Measurements from ENCODE around the gene SLC9A9.

Gene SLC9A9

GRCh38 chr3:143295201-143296080, 552.8 kb downstream of the SLC9A9 start:
- TF ChIP-seq, protein P1, sequence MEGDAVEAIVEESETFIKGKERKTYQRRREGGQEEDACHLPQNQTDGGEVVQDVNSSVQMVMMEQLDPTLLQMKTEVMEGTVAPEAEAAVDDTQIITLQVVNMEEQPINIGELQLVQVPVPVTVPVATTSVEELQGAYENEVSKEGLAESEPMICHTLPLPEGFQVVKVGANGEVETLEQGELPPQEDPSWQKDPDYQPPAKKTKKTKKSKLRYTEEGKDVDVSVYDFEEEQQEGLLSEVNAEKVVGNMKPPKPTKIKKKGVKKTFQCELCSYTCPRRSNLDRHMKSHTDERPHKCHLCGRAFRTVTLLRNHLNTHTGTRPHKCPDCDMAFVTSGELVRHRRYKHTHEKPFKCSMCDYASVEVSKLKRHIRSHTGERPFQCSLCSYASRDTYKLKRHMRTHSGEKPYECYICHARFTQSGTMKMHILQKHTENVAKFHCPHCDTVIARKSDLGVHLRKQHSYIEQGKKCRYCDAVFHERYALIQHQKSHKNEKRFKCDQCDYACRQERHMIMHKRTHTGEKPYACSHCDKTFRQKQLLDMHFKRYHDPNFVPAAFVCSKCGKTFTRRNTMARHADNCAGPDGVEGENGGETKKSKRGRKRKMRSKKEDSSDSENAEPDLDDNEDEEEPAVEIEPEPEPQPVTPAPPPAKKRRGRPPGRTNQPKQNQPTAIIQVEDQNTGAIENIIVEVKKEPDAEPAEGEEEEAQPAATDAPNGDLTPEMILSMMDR (conservative IDR thresholded peaks at IDR 0.05; ENCODE audit: low read depth, low read length) = no peak
- DNase-seq (ENCODE audit: low read depth) = no peak
- no peak overlapping the region for H3K4me3 ChIP-seq (ENCODE audit: low read depth, low read length)

GRCh38 chr3:143294188-143294587, 554.1 kb downstream of the SLC9A9 start:
- TF ChIP-seq, protein P1 (conservative IDR thresholded peaks at IDR 0.05; ENCODE audit: low read depth, low read length) = no peak
- no peak for DNase-seq (ENCODE audit: low read depth)

GRCh38 chr3:143291836-143292447, 556.3 kb downstream of the SLC9A9 start:
- TF ChIP-seq, protein P1 (conservative IDR thresholded peaks at IDR 0.05; ENCODE audit: low read depth, low read length) = no peak
- no peak overlapping the region for H3K4me3 ChIP-seq (ENCODE audit: low read depth, low read length)
- peak; percentile 11 for DNase-seq (ENCODE audit: low read depth)

More at GRCh38 chr3:143294188-143294587, 554.1 kb downstream of the SLC9A9 start:
- no peak overlapping the region for H3K4me3 ChIP-seq (ENCODE audit: low read depth, low read length)

- TF ChIP-seq, protein P1 (conservative IDR thresholded peaks at IDR 0.05; ENCODE audit: low read depth, low read length) = no peak
- H3K4me3 ChIP-seq (ENCODE audit: low read depth, low read length) = no peak overlapping the region
Observed at GRCh38 chr3:143288944-143289343, 559.3 kb downstream of the SLC9A9 start.

DNA sequence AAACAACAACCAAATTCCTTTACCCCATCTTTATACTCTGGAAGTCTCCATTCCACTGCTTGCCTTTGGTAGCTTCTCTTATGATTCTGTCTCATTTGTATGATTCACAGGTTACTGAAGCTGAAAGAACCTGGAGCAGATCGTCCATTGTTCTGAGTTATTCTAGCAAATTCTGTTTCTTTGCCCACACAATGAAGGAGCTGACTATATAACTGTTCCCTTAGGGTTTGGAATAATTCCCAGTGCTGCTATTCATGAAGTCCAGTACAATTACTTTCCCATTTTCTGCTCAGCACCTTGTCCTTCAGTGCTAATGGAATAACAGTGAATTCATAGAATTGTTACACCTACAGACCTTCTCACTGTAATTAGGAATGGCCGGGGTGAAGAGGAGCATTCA, 560.9 kb downstream of the SLC9A9 start:
- TF ChIP-seq, protein P1 (conservative IDR thresholded peaks at IDR 0.05; ENCODE audit: low read depth, low read length) = no peak
- DNase-seq (ENCODE audit: low read depth) = no peak
- H3K4me3 ChIP-seq (ENCODE audit: low read depth, low read length) = no peak overlapping the region

More at GRCh38 chr3:143288944-143289343, 559.3 kb downstream of the SLC9A9 start:
- DNase-seq (ENCODE audit: low read depth) = no peak

GRCh38 chr3:143286392-143287010, 561.8 kb downstream of the SLC9A9 start:
- DNase-seq (ENCODE audit: low read depth) = no peak
- no peak overlapping the region for H3K4me3 ChIP-seq (ENCODE audit: low read depth, low read length)
- TF ChIP-seq, protein P1 (conservative IDR thresholded peaks at IDR 0.05; ENCODE audit: low read depth, low read length) = no peak
